HEK293 (cell line): ENCODE measurements around the gene ASIC1.

Source experiments
- EGR2 ChIP-seq: fragments of 450-650 bp; formaldehyde crosslinking; IDR thresholded peaks from 2 replicates; pipeline ENCODE4 v1.5.1; 2016; ENCODE audit warnings: low read depth, missing biosample characterization, missing genetic modification characterization
- FEZF1 ChIP-seq: fragments of 450-650 bp; formaldehyde crosslinking; IDR thresholded peaks from 2 replicates; pipeline ENCODE4 v1.5.1; 2016; ENCODE audit warnings: missing biosample characterization, missing genetic modification characterization
- YY2 ChIP-seq: fragments of 450-650 bp; formaldehyde crosslinking; IDR thresholded peaks from 2 replicates; pipeline ENCODE4 v1.5.1; 2016; ENCODE audit warnings: missing biosample characterization, missing genetic modification characterization
- ZBTB17 ChIP-seq: fragments of 450-650 bp; formaldehyde crosslinking; IDR thresholded peaks from 2 replicates; pipeline ENCODE4 v1.5.1; 2016; ENCODE audit warnings: missing biosample characterization, missing genetic modification characterization
- ZBTB8A ChIP-seq: fragments of 450-650 bp; formaldehyde crosslinking; IDR thresholded peaks from 2 replicates; pipeline ENCODE4 v1.5.1; 2016; ENCODE audit warnings: missing biosample characterization, missing genetic modification characterization
- ZFP3 ChIP-seq: fragments of 450-650 bp; formaldehyde crosslinking; IDR thresholded peaks from 2 replicates; pipeline ENCODE4 v1.5.1; 2016; ENCODE audit warnings: low read depth, missing biosample characterization, missing genetic modification characterization
- ZNF202 ChIP-seq: fragments of 450-650 bp; formaldehyde crosslinking; IDR thresholded peaks from 2 replicates; pipeline ENCODE4 v1.5.1; 2016; ENCODE audit warnings: missing biosample characterization, missing genetic modification characterization, borderline replicate concordance
- ZNF248 ChIP-seq: fragments of 450-650 bp; formaldehyde crosslinking; IDR thresholded peaks from 2 replicates; pipeline ENCODE4 v1.5.1; 2017; ENCODE audit warnings: missing biosample characterization, missing genetic modification characterization
- ZNF596 ChIP-seq: fragments of 450-650 bp; IDR thresholded peaks from 2 replicates; pipeline ENCODE4 v1.5.0; 2018; ENCODE audit warnings: missing biosample characterization, mild to moderate bottlenecking, missing genetic modification characterization, moderate library complexity
- ZNF621 ChIP-seq: fragments of 450-650 bp; formaldehyde crosslinking; IDR thresholded peaks from 2 replicates; pipeline ENCODE4 v1.5.1; 2017; ENCODE audit warnings: missing biosample characterization, missing genetic modification characterization
- TF ChIP-seq, protein P1 (sequence below): fragments of 450-650 bp; formaldehyde crosslinking; IDR thresholded peaks from 2 replicates; pipeline ENCODE4 v1.5.1; 2016; ENCODE audit warnings: missing biosample characterization, missing genetic modification characterization
- TF ChIP-seq, protein P2 (sequence below): fragments of 450-650 bp; formaldehyde crosslinking; IDR thresholded peaks from 2 replicates; pipeline ENCODE4 v1.5.1; 2016; ENCODE audit warnings: missing biosample characterization, missing genetic modification characterization, borderline replicate concordance
- TF ChIP-seq, protein P3 (sequence below): fragments of 450-650 bp; formaldehyde crosslinking; IDR thresholded peaks from 2 replicates; pipeline ENCODE4 v1.5.1; 2016; ENCODE audit warnings: missing biosample characterization, missing genetic modification characterization
- TF ChIP-seq, protein P4 (sequence below): fragments of 450-650 bp; formaldehyde crosslinking; IDR thresholded peaks from 2 replicates; pipeline ENCODE4 v1.5.1; 2017; ENCODE audit warnings: missing biosample characterization, missing genetic modification characterization
- TF ChIP-seq, protein P5 (sequence below): fragments of 450-650 bp; formaldehyde crosslinking; conservative IDR thresholded peaks from 2 replicates; pipeline ENCODE4 v1.5.1; 2016; ENCODE audit warnings: low read depth, missing biosample characterization, missing genetic modification characterization
- TF ChIP-seq, protein P6 (sequence below): fragments of 450-650 bp; formaldehyde crosslinking; IDR thresholded peaks from 2 replicates; pipeline ENCODE4 v1.5.1; 2016; ENCODE audit warnings: missing biosample characterization, missing genetic modification characterization
- TF ChIP-seq, protein P7 (sequence below): fragments of 450-650 bp; formaldehyde crosslinking; optimal IDR thresholded peaks from 2 replicates; pipeline ENCODE3; 2016; ENCODE audit warnings: missing biosample characterization, mild to moderate bottlenecking, missing genetic modification characterization

ASIC1 gene

DNA sequence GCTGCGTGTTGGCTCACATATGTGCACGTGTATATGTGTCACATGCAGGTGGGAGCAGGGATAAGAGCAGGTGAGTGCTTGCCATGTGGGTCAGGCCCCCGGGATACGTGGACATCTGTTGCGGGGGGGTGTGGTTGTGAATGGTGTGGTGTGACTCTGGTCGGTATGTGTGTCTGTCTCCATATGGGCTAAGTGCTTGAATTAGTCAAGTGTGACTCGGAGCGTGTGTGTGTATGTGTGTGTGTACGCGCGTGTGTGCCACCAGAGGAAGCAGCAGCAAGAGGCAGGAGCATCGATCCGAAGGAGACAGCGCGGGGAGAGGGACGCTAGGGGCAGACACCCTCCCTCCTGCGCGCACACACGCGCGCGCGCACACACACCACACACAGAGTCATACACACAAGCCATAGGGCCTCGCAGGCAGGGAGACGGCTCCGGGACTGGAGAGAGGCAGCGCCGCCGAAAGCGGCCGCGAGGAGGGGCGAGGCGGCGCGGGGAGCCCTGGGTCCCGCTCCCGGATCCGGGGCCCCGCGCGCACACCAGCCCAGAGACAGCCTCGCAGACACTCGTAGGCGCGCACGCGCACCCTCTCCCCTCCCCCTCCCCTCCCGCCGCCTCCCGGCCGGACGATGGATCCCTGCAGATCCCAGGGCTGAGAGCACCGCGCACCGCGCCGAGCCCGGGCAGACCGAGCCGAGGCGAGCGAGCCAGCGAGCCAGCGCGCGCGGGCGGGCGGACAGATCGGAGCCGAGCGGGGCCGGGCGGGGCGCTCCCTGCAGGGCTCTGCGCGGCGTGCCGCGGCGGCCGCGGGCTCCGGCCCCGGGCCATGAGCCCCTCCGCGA is at the start of gene ASIC1 (continued):
- TF ChIP-seq, protein P1, sequence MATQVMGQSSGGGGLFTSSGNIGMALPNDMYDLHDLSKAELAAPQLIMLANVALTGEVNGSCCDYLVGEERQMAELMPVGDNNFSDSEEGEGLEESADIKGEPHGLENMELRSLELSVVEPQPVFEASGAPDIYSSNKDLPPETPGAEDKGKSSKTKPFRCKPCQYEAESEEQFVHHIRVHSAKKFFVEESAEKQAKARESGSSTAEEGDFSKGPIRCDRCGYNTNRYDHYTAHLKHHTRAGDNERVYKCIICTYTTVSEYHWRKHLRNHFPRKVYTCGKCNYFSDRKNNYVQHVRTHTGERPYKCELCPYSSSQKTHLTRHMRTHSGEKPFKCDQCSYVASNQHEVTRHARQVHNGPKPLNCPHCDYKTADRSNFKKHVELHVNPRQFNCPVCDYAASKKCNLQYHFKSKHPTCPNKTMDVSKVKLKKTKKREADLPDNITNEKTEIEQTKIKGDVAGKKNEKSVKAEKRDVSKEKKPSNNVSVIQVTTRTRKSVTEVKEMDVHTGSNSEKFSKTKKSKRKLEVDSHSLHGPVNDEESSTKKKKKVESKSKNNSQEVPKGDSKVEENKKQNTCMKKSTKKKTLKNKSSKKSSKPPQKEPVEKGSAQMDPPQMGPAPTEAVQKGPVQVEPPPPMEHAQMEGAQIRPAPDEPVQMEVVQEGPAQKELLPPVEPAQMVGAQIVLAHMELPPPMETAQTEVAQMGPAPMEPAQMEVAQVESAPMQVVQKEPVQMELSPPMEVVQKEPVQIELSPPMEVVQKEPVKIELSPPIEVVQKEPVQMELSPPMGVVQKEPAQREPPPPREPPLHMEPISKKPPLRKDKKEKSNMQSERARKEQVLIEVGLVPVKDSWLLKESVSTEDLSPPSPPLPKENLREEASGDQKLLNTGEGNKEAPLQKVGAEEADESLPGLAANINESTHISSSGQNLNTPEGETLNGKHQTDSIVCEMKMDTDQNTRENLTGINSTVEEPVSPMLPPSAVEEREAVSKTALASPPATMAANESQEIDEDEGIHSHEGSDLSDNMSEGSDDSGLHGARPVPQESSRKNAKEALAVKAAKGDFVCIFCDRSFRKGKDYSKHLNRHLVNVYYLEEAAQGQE = no peak; the same call in 1 of the 2 replicates
- no peak for TF ChIP-seq ZFP3 (tag by site-specific recombination)
- no peak for TF ChIP-seq ZNF621 (tag by site-specific recombination)
- TF ChIP-seq, protein P2, sequence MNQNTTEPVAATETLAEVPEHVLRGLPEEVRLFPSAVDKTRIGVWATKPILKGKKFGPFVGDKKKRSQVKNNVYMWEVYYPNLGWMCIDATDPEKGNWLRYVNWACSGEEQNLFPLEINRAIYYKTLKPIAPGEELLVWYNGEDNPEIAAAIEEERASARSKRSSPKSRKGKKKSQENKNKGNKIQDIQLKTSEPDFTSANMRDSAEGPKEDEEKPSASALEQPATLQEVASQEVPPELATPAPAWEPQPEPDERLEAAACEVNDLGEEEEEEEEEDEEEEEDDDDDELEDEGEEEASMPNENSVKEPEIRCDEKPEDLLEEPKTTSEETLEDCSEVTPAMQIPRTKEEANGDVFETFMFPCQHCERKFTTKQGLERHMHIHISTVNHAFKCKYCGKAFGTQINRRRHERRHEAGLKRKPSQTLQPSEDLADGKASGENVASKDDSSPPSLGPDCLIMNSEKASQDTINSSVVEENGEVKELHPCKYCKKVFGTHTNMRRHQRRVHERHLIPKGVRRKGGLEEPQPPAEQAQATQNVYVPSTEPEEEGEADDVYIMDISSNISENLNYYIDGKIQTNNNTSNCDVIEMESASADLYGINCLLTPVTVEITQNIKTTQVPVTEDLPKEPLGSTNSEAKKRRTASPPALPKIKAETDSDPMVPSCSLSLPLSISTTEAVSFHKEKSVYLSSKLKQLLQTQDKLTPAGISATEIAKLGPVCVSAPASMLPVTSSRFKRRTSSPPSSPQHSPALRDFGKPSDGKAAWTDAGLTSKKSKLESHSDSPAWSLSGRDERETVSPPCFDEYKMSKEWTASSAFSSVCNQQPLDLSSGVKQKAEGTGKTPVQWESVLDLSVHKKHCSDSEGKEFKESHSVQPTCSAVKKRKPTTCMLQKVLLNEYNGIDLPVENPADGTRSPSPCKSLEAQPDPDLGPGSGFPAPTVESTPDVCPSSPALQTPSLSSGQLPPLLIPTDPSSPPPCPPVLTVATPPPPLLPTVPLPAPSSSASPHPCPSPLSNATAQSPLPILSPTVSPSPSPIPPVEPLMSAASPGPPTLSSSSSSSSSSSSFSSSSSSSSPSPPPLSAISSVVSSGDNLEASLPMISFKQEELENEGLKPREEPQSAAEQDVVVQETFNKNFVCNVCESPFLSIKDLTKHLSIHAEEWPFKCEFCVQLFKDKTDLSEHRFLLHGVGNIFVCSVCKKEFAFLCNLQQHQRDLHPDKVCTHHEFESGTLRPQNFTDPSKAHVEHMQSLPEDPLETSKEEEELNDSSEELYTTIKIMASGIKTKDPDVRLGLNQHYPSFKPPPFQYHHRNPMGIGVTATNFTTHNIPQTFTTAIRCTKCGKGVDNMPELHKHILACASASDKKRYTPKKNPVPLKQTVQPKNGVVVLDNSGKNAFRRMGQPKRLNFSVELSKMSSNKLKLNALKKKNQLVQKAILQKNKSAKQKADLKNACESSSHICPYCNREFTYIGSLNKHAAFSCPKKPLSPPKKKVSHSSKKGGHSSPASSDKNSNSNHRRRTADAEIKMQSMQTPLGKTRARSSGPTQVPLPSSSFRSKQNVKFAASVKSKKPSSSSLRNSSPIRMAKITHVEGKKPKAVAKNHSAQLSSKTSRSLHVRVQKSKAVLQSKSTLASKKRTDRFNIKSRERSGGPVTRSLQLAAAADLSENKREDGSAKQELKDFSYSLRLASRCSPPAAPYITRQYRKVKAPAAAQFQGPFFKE = no peak; the same call in 1 of the 2 replicates
- TF ChIP-seq ZNF202 (tag by site-specific recombination) = no peak
- no peak for TF ChIP-seq ZNF248 (tag by site-specific recombination)
- TF ChIP-seq, protein P3, sequence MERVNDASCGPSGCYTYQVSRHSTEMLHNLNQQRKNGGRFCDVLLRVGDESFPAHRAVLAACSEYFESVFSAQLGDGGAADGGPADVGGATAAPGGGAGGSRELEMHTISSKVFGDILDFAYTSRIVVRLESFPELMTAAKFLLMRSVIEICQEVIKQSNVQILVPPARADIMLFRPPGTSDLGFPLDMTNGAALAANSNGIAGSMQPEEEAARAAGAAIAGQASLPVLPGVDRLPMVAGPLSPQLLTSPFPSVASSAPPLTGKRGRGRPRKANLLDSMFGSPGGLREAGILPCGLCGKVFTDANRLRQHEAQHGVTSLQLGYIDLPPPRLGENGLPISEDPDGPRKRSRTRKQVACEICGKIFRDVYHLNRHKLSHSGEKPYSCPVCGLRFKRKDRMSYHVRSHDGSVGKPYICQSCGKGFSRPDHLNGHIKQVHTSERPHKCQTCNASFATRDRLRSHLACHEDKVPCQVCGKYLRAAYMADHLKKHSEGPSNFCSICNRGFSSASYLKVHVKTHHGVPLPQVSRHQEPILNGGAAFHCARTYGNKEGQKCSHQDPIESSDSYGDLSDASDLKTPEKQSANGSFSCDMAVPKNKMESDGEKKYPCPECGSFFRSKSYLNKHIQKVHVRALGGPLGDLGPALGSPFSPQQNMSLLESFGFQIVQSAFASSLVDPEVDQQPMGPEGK = peak; percentile 96
- TF ChIP-seq, protein P4, sequence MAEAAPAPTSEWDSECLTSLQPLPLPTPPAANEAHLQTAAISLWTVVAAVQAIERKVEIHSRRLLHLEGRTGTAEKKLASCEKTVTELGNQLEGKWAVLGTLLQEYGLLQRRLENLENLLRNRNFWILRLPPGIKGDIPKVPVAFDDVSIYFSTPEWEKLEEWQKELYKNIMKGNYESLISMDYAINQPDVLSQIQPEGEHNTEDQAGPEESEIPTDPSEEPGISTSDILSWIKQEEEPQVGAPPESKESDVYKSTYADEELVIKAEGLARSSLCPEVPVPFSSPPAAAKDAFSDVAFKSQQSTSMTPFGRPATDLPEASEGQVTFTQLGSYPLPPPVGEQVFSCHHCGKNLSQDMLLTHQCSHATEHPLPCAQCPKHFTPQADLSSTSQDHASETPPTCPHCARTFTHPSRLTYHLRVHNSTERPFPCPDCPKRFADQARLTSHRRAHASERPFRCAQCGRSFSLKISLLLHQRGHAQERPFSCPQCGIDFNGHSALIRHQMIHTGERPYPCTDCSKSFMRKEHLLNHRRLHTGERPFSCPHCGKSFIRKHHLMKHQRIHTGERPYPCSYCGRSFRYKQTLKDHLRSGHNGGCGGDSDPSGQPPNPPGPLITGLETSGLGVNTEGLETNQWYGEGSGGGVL (tag by site-specific recombination) = peak; percentile 72
- TF ChIP-seq YY2 (tag by site-specific recombination) = 0 out of 2 replicates have a peak, but pooled peaks have one; percentile 39
- TF ChIP-seq, protein P5, sequence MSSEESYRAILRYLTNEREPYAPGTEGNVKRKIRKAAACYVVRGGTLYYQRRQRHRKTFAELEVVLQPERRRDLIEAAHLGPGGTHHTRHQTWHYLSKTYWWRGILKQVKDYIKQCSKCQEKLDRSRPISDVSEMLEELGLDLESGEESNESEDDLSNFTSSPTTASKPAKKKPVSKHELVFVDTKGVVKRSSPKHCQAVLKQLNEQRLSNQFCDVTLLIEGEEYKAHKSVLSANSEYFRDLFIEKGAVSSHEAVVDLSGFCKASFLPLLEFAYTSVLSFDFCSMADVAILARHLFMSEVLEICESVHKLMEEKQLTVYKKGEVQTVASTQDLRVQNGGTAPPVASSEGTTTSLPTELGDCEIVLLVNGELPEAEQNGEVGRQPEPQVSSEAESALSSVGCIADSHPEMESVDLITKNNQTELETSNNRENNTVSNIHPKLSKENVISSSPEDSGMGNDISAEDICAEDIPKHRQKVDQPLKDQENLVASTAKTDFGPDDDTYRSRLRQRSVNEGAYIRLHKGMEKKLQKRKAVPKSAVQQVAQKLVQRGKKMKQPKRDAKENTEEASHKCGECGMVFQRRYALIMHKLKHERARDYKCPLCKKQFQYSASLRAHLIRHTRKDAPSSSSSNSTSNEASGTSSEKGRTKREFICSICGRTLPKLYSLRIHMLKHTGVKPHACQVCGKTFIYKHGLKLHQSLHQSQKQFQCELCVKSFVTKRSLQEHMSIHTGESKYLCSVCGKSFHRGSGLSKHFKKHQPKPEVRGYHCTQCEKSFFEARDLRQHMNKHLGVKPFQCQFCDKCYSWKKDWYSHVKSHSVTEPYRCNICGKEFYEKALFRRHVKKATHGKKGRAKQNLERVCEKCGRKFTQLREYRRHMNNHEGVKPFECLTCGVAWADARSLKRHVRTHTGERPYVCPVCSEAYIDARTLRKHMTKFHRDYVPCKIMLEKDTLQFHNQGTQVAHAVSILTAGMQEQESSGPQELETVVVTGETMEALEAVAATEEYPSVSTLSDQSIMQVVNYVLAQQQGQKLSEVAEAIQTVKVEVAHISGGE (tag by site-specific recombination) = peak; percentile 49
- no peak for TF ChIP-seq EGR2
- TF ChIP-seq ZBTB8A (tag by site-specific recombination) = 0 out of 2 replicates have a peak, but pooled peaks have one; percentile 44
- TF ChIP-seq, protein P6, sequence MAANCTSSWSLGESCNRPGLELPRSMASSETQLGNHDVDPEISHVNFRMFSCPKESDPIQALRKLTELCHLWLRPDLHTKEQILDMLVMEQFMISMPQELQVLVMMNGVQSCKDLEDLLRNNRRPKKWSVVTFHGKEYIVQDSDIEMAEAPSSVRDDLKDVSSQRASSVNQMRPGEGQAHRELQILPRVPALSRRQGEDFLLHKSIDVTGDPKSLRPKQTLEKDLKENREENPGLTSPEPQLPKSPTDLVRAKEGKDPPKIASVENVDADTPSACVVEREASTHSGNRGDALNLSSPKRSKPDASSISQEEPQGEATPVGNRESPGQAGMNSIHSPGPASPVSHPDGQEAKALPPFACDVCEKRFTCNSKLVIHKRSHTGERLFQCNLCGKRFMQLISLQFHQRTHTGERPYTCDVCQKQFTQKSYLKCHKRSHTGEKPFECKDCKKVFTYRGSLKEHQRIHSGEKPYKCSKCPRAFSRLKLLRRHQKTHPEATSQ (tag by site-specific recombination) = no peak
- no peak for TF ChIP-seq ZNF596 (tag by site-specific recombination)
- no peak for TF ChIP-seq FEZF1
- TF ChIP-seq, protein P7, sequence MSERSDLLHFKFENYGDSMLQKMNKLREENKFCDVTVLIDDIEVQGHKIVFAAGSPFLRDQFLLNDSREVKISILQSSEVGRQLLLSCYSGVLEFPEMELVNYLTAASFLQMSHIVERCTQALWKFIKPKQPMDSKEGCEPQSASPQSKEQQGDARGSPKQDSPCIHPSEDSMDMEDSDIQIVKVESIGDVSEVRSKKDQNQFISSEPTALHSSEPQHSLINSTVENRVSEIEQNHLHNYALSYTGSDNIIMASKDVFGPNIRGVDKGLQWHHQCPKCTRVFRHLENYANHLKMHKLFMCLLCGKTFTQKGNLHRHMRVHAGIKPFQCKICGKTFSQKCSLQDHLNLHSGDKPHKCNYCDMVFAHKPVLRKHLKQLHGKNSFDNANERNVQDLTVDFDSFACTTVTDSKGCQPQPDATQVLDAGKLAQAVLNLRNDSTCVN (tag by site-specific recombination) = peak; percentile 99
- peak; percentile 94 for TF ChIP-seq ZBTB17 (tag by site-specific recombination)
